ENCODE data around the gene ATP1B1.

Gene ATP1B1

GRCh38 chr1:169111472-169111871, 5.0 kb downstream of the ATP1B1 start:
- Histone ChIP-seq H3K36me3 (ENCODE audit: control insufficient read depth, insufficient read depth, low read length) (peaks cover 1% of the 10 kb centered on the region; the same call in 1 of the 2 replicates), H3K4me3 (replicated peaks; ENCODE audit: low read depth, low read length) (no peak overlapping the region), H3K27me3 (replicated peaks; ENCODE audit: control insufficient read depth, insufficient read depth, low read length) (no peaks in the 10 kb centered on the region)
- no peak for TF ChIP-seq CTCF (IDR thresholded peaks at IDR 0.05; ENCODE audit: insufficient read depth, low read length, poor library complexity, severe bottlenecking)
- DNase-seq (ENCODE audit: extremely low read depth, insufficient read length): no peak

GRCh38 chr1:169112241-169112640, 5.8 kb downstream of the ATP1B1 start:
- Histone ChIP-seq H3K27me3 (replicated peaks; ENCODE audit: control insufficient read depth, insufficient read depth, low read length) (no peaks in the 10 kb centered on the region), H3K36me3 (ENCODE audit: control insufficient read depth, insufficient read depth, low read length) (peaks cover 4% of the 10 kb centered on the region; the same call in 1 of the 2 replicates), H3K4me3 (replicated peaks; ENCODE audit: low read depth, low read length) (no peak overlapping the region)
- DNase-seq (ENCODE audit: extremely low read depth, insufficient read length): no peak
- TF ChIP-seq CTCF (IDR thresholded peaks at IDR 0.05; ENCODE audit: insufficient read depth, low read length, poor library complexity, severe bottlenecking): no peak

GRCh38 chr1:169113613-169114119, 7.2 kb downstream of the ATP1B1 start:
- Histone ChIP-seq H3K4me3 (replicated peaks; ENCODE audit: low read depth, low read length) (peak overlapping the region; percentile 62), H3K36me3 (ENCODE audit: control insufficient read depth, insufficient read depth, low read length) (peaks cover 4% of the 10 kb centered on the region; the same call in 1 of the 2 replicates), H3K27me3 (replicated peaks; ENCODE audit: control insufficient read depth, insufficient read depth, low read length) (no peaks in the 10 kb centered on the region)
- no peak for TF ChIP-seq CTCF (IDR thresholded peaks at IDR 0.05; ENCODE audit: insufficient read depth, low read length, poor library complexity, severe bottlenecking)
- no peak for DNase-seq (ENCODE audit: extremely low read depth, insufficient read length)

GRCh38 chr1:169115891-169116585, 9.5 kb downstream of the ATP1B1 start:
- Histone ChIP-seq H3K4me3 (replicated peaks; ENCODE audit: low read depth, low read length) (peak overlapping the region; percentile 22), H3K36me3 (ENCODE audit: control insufficient read depth, insufficient read depth, low read length) (peaks cover 4% of the 10 kb centered on the region), H3K27me3 (replicated peaks; ENCODE audit: control insufficient read depth, insufficient read depth, low read length) (no peaks in the 10 kb centered on the region)
- peak; percentile 61 for DNase-seq (ENCODE audit: extremely low read depth, insufficient read length)
- TF ChIP-seq CTCF (IDR thresholded peaks at IDR 0.05; ENCODE audit: insufficient read depth, low read length, poor library complexity, severe bottlenecking): no peak

GRCh38 chr1:169117014-169117413, 10.5 kb downstream of the ATP1B1 start:
- TF ChIP-seq CTCF (IDR thresholded peaks at IDR 0.05; ENCODE audit: insufficient read depth, low read length, poor library complexity, severe bottlenecking): no peak
- H3K27me3 ChIP-seq (replicated peaks; ENCODE audit: control insufficient read depth, insufficient read depth, low read length): no peaks in the 10 kb centered on the region
- H3K4me3 ChIP-seq (replicated peaks; ENCODE audit: low read depth, low read length): no peak overlapping the region
- no peak for DNase-seq (ENCODE audit: extremely low read depth, insufficient read length)
- peaks cover 3% of the 10 kb centered on the region for H3K36me3 ChIP-seq (ENCODE audit: control insufficient read depth, insufficient read depth, low read length)
